Measurements from ENCODE around the gene RIC1.
"Not testable (repeated sequence)": the region's sequence is repeated elsewhere in the genome, so short reads cannot be mapped to it uniquely, and the experiment has no call there.

Gene RIC1

DNA sequence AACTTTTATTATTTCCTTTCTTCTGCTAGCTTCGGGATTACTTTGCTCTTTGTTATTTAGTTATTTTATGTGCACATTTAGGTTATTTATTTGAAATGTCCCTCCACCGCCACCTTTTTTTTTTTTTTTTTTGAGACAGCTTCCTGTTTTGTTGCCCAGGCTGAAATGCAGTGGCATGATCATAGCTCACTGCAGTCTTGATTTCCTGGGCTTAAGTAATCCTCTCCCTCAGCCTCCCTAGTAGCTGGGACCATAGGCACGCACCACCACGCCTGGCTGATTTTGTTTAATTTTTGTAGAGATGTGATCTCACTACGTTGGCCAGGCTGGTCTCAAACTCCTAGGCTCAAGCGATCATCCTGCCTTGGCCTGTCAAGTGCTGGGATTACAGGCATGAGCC lies 38.5 kb downstream of the RIC1 start:
- DNase-seq (ENCODE audit: insufficient read length, low spot score) (no peak), FAIRE-seq (no peak)

DNA sequence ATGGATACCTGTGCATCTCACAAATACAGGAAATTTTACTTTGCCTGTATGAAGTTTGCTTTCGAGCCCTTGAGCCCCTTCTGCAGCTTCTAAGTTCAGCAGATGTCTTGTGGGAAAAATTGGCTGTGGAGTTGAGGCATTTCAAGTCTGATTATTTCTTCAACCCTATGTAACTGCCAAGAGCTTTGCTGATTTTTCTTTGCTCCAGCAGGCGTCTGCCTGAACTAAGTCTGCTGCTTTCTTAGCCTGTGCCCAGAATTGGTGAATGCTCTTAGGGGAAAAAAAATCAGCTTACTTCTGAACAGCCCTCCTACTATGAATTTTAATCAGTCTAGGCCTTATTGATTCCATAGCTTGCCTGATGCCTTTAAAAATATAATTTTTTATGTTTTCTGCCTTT lies 41.2 kb downstream of the RIC1 start:
- no peak for DNase-seq (ENCODE audit: insufficient read length, low spot score)
- peak; percentile 44 for FAIRE-seq

DNA sequence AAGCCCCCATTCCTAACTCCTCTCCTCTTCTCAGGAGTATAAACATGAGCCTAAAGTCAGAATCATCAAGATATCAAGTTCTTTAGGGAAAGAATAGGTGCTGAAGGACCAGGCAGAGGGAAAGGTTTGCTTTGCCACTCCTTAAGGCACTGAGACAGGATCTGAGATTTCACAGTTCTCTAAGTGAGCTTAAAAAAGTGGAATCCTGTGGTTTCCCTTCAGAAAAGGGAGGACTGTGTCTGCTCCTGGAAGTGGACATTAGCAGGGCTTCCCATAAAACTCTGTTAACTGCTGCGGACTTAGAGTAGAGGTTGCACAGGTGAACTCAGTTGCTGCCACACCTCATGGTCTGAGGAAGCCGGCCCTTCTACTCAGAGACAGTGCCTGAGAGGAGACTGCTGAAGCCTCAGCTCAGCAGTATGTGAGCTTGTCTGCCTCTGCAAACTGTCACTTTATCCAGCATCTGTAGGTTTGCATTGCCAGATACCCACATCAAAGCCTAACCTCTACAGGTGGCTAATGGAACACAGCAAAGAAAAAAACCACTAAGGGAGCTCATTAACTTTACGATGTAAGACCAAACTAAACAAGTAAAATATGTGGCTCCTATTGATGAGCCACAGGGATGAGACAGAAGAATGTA lies 42.9 kb downstream of the RIC1 start:
- peak; percentile 72 for FAIRE-seq
- no peak for DNase-seq (ENCODE audit: insufficient read length, low spot score)

DNA sequence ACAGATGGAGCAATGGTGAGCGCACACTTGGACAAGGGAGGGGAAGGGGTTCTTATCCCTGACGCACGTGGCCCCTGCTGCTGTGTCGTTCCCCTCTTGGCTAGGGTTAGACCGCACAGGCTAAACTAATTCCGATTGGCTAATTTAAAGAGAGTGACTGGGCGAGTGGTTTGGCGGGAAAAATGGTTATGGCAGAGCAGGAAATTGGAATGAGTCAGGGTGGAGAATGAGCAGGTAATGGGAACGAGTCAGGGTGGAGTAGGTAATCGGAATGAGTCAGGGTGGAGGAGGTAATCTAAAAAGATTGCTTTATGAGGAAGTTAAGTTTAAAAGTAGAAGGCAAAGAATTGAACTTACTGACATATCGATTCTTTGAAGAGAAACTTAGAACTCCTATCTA lies 46.1 kb downstream of the RIC1 start:
- FAIRE-seq; DNase-seq (ENCODE audit: insufficient read length, low spot score): not testable (repeated sequence)

DNA sequence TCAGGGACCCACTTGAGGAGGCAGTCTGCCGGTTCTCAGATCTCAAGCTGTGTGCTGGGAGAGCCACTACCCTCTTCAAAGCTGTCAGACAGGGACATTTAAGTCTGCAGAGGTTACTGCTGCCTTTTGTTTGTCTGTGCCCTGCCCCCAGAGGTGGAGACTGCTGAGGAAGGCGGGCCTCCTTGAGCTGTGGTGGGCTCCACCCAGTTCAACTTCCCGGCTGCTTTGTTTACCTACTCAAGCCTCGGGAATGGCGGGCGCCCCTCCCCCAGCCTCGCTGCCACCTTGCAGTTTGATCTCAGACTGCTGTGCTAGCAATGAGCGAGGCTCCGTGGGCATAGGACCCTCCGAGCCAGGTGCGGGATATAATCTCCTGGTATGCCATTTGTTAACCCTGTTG lies 54.7 kb downstream of the RIC1 start:
- FAIRE-seq; DNase-seq (ENCODE audit: insufficient read length, low spot score): not testable (repeated sequence)

DNA sequence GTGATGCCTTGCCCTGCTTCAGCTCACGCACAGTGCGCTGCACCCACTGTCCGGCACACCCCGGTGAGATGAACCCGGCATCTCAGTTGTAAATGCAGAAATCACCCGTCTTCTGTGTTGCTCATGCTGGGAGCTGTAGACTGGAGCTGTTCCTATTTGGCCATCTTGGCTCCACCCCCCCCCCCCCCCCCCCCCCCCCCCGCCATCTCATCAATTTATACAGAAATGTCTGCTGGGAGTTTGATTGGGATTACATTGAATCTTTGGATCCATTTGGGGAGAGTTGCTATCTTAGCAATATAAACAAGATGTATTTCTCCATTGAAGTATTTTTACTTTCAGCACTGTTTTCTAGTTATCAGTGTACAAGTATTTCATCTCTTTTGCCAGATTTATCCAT lies 55.2 kb downstream of the RIC1 start:
- peak; percentile 11 for FAIRE-seq
- DNase-seq (ENCODE audit: insufficient read length, low spot score) = no peak

DNA sequence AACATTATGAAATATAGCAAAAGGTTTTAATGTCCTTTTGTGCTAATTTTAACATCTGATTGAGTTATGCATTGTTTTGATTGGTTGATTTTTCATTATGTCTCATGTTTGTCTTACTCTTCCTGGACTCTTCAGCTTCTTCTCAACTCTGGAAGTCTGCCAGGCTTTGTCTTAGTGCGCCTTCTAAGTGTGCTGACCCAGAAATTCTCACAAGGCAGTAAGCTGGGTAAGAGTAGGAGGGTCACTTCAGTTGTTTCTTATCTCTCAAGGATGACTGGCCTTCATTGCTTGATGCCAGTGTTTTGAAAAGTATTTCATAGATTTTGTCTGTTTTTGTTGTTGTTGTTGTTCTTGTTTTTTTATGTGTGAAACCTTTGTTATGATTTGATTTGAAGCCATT lies 59.2 kb downstream of the RIC1 start:
- peak; percentile 4 for FAIRE-seq

DNA sequence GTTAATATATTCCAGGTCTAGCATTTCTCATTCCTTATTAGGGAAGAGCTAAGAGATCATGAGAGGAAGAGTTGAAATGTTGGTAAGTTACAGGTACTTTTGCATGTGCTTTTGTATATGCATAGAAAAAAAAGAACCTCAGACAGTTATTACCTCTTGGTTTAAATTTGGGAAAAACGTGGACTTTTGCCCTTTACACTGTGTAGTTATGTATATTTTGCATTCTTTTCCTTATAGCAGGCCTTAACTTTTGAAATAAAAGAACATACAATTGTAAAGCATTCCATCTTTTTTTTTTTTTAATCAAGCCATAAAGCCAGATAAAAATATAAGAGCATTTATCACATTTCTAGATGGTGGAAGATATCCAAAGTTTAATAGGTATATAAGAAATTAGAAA lies 61.4 kb downstream of the RIC1 start:
- FAIRE-seq (peak; percentile 45), DNase-seq (ENCODE audit: insufficient read length, low spot score) (no peak)

More for the DNA sequence above, 59.2 kb downstream of the RIC1 start:
- DNase-seq (ENCODE audit: insufficient read length, low spot score) = no peak

DNA sequence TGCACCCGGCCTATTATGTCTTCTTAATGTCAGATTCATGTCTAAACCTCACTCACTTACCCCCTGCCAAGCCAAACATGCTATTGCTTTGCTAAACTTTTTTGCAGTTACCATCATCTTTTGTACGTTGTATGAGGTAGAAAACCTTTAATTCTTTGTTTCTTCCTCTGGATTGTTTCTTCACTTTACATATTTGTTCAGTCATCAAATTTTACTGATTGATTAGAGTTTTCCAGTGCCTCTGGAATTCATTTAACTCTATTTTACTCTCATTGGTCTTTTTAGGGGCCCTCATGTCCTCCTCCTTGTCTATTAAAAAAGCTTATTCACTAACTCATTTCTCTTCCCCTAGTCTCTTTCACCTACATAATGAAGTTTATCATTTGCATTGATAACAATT lies 67.0 kb downstream of the RIC1 start:
- DNase-seq (ENCODE audit: insufficient read length, low spot score) = no peak
- no peak for FAIRE-seq

DNA sequence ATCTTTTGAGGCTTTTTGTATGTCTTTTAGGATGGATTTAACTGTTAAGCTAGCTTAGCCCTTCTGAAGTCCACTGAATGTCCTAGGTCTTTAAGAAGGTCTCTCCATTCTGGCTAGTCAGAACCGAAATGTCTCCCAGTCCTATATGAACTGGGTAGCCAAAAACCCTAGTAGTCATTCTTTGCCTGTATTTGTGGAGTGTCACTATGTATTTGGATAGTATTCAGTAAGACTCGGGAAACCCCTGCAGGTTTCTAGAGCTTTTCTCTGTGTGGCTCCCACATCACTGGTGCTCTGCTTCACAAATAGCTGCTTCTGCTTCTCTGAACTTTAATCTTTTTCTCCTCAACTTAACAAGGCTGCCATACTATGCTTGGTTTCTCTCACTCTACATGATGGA lies 68.0 kb downstream of the RIC1 start:
- FAIRE-seq (peak; percentile 84), DNase-seq (ENCODE audit: insufficient read length, low spot score) (no peak)

DNA sequence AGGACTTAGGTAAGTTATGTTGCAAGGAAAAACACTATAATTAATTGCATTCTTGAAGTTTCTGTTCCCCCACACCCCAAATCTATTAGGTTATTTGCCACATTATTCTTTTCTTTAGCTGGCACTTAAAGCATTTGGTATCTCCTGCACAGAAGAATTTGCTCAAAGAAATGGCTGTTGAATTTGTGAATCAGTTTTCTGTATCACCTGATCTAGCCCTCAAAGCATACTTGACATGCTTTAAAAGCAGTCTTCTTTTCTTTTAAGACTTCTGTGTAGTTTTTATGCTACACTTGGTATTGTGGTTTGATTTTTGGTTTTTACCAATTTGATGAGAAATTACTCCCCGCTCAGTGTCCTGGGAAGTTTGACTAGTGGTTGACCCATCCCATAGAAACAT lies 69.1 kb downstream of the RIC1 start:
- no peak for FAIRE-seq
- no peak for DNase-seq (ENCODE audit: insufficient read length, low spot score)

DNA sequence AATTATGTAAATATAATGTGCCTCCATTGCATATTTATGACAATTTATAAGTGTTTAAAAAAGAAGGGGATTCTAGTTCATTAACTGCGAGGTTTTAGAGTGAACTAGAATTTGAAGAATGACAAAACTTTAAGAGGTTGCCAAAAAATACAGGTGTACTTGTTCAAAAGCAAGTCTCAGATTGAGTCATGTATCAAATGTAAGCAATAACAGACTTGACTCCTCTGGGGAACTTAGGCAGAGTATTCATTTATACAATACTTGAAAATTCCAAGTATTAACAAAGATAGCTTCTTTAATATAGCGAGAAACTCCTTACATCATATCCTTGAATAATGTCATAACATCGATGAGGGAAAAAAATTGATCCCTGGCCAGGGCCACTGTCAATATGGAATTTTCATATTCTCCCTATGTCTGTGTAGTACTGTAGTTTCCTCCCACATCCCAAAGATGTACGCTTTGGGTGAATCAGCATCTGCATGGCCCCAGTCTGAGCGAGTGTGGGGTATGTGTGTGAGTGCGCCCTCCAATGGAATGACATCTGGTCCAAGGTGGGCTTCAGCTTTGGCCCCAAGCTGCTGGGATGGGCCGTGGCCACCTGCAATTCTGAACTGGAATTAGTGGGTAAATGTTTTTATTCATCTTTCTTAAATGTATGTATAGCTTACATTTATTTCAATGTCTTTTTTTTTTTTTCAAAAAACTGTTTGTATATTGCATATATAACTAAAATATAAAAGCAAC lies 70.1 kb downstream of the RIC1 start:
- FAIRE-seq (no peak), DNase-seq (ENCODE audit: insufficient read length, low spot score) (no peak)

DNA sequence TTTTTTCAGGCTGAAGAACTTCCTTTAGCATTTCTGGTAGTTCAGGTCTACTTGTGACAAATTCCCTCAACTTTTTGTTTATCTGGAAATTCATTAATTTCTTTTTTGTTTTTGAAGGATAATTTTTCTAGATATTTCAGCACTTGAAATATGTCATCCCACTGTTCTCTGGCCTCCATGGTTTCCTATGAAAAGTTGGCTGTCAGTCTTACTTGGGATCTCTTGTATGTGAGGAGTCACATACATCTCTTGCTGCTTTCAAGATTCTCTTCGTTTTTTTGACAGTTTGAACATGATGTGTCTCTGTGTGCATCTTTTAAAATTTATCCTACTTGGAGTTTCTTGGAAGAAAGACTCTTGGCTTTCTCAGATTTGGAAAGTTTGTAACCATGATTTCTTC lies 79.5 kb downstream of the RIC1 start:
- FAIRE-seq (no peak), DNase-seq (ENCODE audit: insufficient read length, low spot score) (no peak)

DNA sequence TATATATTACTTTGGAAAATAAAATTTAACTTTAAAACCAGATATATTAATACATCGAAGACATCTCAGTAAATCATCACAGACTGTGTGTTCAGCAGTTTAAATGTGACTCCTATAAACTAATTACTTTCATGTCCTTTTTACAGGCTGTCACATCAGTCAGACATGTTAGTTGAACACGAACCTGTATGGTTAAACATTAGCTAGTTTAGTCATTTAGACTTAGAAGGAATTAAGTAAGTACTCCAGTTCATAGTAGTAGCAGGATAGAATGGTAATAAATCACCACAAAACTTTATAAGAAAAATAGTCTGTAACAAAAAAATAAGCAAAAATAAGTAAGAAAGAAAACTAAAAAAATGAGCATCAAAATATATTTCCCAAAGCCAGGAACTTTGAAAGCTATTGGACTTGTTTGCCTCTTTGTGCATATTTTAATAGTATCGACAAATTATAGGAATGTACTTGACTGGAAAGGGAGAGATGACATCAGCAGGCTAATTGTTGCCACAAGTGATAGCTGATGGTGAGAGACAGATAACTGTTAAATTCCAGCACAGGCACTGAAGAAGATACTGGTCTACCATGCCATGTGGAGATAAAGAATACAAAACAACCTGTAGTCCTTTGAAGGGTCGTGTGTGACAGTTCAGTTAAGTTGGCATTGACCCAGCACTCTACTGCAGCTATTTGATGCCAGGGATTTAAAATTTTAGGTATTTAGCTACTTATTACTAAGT lies 83.9 kb downstream of the RIC1 start:
- FAIRE-seq (no peak), DNase-seq (ENCODE audit: insufficient read length, low spot score) (no peak)

DNA sequence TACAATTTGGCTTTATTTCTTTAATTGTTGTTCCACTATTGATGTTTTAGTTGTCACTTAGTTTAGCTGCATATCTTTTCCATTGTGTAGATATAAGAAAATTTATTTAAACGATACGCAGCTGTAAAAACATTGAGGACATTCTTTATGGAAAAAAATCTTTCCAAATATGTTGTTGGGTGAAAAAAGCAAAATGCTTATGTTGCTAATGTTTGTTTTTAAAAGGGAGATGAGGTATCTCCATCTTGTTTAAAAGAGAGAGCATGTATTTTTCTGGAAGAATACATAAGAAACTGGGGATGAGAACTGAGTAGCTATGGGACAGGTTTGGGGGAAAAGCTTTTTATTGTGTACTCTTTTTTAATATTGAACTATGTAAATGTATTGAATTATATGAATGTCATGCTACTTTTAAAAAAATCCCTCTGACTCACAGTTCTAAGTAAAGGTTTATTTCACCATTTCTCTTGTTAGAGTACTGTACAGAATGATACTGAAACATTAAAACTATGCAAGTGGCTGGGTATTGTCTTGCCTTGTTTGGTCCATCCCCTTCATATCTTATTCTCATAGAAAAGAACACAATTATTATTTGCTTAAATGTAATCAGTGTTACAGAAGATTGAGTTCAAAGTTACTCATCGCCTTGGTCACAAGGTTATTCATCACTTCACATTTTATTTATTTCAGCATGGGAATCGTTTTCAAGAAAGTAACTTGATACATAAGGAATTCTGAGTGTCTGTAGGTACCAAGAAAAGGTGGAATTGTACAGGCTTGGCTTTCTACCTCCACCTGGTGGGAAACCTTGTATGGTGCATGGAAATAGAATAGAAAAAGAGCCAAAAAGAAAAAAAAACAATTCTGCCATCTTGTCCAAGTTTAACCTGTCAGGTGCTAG lies 85.8 kb downstream of the RIC1 start:
- FAIRE-seq = peak; percentile 76
- no peak for DNase-seq (ENCODE audit: insufficient read length, low spot score)

DNA sequence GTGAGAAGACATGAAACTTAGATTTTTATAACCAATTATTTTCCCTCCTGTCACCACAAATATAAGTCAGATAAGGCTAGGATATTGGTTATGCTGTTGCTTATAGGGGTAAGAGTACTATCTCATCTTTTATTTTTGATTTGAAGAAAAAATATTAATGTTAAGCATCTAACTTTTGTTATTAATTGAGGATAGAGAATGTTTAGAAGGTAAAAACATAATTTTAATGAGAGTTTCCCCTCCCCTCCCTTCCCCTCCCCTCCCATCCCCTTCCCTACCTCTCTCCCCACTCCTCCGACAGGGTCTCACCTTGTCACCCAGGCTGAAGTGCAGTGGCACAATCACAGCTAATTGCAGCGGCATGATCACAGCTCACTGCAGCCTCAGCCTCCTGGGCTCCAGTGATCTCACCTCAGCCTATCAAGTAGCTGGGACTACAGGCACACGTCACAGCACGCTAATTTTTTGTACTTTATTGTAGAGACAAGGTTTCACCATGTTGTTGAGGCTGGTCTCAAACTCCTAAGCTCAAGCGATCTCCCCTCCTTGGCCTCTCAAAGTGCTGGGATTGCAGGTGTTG lies 86.7 kb downstream of the RIC1 start:
- no peak for FAIRE-seq
- DNase-seq (ENCODE audit: insufficient read length, low spot score) = no peak

DNA sequence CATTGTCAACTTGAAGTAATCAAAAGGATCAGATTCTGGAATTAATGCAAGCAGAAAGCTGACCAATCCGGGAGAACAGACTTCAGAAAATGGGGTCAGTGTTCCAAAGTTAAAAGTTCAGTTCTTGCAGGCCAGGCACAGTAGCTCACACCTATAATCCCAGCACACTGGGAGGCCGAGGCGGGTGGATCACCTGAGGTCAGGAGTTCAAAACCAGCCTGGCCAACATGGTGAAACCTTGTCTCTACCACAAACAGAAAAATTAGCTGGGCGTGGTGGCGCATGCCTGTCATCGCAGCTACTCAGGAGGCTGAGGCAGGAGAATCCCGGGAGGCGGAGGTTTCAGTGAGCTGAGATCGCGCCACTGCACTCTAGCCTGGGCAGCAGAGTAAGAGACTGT lies 88.5 kb downstream of the RIC1 start:
- not testable (repeated sequence) for FAIRE-seq; DNase-seq (ENCODE audit: insufficient read length, low spot score)

DNA sequence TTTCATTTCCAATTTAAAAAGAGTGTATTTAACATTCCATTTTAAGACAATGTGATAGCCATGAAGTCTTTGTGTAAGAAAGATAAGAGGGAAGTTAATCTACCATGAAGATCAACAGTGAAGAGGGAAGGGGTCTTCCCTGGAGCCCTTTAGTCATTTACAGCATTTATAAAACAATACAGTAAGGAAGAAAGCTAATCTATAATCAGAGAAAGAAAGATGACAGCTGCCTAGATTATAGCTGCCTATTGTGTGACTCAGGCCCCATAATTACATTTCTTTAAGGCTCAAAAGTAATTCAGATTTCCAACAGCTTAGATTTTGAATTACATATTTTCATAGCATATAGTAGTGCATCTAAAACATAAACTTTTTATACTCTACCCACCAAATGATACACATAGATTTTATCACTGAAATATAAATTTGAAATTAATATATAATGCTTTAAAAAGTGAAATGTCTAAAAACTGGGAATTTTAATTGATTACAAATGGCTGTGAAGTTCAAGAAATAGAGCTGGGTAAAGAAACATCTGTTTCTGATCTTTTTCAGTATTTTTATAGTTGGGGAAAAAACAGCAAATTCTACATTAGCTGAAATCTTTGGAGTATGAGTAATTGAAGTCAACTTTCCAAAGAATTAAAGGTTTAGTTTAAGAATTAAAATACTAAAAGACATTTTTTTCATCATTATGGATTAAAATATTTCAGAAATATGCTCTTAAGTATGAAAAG lies 89.6 kb downstream of the RIC1 start:
- no peak for DNase-seq (ENCODE audit: insufficient read length, low spot score)
- no peak for FAIRE-seq

DNA sequence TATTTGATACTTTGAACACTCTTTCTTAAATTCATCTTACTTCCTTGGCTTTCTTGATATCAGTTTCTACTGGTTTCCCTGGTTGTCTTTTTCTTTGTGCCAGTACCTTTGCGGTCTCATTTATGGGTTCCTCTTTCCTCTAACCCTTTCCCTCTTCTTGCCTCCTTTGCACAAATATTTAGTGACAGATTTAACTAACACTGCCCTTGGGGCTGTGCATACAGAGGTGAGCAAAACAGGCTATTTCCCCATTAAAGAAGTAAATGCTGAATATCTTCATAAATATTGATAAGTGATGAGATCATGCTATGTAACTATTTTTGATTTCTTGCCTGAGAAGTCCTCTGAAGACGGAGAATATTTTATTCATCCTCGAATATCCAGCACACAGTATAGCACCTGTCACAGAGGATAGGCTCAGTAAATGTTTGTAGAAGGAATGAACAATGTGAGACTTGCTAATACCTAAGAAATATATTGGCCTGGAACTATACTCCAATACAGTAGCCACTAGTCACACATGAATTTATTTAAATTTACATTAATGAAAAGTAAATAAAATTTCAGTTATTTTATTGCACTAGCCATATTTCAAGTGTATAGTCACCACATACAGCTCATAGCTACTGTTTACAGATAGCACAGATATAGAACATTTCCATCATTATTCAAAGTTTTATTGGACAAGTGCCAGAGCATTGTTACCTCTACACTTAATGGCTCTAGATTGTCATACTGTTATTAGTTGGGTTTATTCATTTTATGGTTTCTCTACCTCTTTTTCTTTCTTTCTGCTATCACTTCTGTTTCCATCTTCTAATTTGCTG lies 90.4 kb downstream of the RIC1 start:
- DNase-seq (ENCODE audit: insufficient read length, low spot score) = no peak
- no peak for FAIRE-seq
